ENCODE measurements around the gene S100A4.

The S100A4 gene

DNA sequence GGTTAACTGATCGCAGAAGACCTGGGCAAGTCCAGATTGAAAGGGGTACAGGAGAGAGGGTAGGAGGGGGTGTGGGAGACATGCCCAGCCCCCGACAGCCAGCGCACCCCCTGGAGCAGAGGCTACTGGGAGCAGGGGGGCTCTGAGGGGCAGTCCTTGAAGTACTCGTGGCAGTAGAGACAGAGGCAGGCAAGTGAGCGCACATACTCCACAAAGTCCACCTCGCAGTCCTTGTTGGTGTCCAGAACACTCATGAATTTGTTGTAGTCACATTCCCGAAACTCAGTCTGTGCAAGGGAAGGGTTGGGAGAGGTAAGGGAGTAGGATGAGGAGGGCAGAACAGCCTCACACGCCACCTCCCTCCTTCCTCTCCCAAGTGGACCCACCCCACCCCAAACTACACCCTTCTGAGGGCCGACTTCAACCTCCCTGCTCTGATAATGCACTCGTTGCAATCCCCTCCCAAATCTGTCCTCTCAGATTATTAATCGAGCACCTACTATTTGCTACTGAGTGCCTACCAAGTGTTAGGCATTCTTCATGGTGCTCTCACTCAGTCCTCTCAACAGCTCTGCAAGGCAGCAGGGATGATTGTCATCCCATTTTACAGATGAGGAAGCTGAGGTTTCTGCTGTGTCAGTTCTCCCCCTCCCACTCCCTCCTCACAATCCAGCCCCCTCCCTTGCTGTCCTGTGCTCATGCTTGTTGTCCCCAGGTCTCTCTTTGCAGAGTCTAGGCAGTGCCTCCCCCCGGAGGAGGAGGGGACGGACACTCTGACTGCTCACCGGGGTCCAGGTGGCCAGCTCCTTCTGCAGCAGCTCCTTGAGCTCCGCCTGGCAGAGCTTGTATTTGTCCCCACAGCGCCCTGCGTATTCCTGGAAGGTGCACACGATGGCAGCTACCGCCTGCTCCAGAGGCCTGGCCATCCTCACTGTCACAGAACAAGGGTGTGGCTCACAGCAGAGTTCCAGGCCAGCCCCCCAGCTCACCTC, 2.2 kb upstream of the S100A4 start:
- no peak for DNase-seq (ENCODE audit: low spot score)

DNA sequence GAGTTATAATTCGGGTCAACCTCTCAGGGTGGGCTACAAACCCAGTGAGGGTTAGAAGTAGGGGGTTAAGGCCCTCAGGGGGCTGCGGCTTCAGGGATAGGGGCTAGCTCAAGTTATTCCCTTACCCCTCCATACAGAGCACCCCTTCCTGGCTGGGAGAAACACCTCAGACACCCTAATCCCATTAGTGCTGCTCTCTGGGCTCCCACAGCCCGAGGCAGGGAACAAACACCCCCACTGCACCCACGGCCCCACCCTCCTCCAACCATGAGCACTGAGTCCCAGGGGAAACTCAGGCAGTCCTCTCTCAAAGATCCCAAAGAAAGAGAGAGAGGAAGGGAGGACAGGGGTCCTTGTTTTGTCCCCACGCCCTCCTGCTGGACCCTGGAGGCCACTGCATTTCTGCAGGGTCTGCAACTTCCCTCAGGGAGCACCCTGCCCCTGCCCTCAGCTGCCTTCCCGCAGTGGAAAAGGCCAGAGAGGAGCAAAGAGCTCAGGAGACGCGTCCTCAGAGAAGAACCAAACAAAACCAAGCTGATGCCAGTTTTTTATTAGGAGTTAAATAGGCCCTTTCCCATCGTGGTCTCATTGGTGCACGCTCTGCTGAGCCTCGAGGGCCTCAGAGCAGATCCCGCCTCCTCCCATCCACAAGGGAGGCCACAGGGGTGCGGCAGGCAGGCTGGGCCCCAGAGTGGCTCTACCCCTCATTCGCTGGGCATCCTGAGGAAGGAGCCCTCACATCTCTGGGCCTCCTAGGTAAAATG, 1.4 kb upstream of the S100A4 start:
- no peak for DNase-seq (ENCODE audit: low spot score)

DNA sequence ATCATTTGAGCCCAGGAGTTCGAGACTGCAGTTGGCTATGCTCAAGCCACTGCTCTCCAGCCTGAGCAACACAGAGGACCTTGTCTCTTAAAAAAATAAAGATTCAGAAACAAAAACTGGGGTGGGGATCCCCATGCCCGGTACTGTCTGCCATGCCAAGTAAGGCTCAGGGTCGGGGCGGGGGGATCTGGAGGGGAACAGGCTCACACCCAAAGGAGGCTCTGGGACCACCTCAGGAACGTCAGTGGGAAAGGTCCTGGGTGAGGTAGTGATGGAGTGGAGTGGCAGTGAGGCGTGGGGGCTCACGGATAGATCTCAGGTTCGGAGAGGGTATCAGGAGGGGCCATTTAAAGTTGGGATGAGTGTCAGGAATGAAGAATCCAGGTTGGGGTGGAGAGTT, 765 bp upstream of the S100A4 start:
- DNase-seq (ENCODE audit: low spot score) = no peak

DNA sequence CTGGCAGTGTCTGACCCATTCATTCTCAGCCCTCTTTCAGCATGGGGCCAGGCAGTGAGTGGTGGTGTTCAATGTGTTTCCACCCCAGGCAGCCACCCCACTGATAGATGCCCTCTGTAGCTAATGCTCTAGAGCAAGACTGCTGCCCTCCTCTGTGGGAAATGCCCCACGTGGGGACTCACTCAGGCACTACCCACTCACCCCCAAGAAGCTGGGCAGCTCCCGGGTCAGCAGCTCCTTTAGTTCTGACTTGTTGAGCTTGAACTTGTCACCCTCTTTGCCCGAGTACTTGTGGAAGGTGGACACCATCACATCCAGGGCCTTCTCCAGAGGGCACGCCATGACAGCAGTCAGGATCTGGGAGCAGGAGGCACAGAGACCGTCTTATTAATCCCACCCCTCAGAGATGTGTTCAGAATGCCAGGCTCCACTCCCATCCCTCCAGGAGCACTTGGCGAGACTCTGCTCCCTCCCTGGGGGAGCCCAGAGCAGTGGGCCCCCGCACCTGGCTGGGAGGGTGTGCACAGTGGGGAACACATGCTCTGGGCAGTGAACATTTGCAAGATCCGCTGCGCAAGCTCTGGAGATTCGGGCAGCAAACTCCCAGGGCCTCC, 1.0 kb downstream of the S100A4 start:
- no peak for DNase-seq (ENCODE audit: low spot score)

DNA sequence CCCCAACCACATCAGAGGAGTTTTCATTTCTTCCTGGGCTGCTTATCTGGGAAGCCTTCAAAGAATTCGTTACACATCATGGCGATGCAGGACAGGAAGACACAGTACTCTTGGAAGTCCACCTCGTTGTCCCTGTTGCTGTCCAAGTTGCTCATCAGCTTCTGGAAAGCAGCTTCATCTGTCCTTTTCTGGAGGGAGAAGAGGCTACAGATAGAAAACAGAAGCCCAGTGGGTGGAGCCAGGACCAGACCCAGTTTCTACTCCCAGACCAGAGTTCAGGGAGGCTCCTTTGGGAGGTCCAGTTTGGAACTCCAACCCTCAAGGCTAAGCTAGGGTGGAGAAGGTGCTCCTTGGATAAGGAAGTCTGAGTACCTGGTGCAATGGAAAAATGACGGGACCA, 1.9 kb downstream of the S100A4 start:
- no peak for DNase-seq (ENCODE audit: low spot score)

DNA sequence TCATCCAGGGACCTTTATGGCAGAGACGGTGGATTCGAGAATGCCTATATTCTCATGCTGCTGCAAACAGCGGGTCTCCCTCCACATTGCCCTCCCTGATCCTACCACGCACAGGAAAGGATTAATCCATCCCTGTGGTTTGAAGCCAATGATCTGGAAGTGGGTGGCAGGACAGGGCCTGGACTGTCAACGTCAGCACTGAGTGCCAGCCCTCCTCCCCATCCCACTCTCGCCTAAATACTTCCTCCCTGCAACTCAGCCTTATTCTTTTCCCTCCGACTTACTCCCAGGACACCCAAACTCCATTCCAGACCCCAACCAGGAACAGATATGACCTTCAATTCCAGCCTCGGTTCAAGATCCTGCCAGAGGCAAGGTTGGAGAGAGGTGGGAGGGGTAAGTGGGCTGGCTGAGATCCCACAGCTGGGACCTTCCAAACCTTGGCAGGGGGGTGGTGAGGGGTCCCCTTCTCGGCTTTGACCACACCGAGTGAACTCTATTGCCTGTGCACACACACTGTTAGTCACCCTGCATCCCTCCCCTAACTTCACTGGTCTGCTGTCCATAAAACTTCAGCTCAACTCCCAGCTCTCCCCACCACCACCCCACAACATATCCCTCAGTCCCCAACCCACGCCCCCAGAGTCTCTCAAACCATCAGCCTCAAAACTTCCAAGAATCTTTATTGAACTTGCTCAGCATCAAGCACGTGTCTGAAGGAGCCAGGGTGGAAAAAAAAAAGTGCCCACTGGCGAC, 2.5 kb downstream of the S100A4 start:
- DNase-seq (ENCODE audit: low spot score) = no peak

DNA sequence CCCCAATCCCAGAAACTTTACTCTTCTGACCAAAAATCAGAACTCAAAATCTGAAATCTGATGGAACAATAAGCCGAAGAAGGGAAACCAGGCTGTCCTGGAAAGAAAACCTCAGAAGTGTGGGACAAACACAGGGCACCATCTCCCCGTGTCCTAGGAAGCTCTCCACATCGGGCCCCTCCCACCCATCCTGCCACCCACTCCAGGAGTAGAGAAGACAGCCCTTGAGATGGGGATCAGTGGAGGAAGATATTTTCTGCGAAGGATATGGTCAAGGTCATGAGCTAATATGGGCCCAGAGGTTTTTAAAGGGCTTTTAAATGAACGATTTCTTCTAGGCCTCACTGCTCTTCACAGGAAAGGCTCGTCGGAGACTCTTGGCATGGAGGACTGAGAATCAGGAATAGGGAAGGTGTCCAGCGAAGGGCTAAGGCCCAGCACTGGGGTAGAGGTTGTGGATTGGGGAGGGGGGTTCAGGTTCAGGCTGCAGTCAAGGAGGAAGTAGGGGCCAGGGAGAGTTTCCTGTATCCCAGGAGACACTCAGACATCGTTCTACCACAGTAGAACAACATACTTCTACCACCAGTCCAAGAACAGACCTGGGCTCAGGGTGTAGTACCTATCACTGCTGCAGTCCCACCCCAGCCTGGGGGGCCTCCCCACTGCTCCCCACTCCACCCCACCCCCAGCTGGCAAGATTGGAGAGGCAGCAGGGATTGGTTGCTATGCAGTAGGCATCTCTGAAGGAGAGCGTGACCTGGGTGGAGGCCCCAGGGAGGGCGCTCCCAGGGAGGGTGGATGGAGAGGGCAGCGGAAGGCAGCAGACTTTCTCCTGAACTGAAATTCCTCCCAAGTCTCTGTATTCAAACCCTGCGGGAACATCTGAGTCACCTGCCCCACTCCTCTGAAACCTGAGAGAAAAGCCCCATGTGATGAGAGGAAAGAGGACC, 3.7 kb downstream of the S100A4 start:
- no peak for DNase-seq (ENCODE audit: low spot score)

DNA sequence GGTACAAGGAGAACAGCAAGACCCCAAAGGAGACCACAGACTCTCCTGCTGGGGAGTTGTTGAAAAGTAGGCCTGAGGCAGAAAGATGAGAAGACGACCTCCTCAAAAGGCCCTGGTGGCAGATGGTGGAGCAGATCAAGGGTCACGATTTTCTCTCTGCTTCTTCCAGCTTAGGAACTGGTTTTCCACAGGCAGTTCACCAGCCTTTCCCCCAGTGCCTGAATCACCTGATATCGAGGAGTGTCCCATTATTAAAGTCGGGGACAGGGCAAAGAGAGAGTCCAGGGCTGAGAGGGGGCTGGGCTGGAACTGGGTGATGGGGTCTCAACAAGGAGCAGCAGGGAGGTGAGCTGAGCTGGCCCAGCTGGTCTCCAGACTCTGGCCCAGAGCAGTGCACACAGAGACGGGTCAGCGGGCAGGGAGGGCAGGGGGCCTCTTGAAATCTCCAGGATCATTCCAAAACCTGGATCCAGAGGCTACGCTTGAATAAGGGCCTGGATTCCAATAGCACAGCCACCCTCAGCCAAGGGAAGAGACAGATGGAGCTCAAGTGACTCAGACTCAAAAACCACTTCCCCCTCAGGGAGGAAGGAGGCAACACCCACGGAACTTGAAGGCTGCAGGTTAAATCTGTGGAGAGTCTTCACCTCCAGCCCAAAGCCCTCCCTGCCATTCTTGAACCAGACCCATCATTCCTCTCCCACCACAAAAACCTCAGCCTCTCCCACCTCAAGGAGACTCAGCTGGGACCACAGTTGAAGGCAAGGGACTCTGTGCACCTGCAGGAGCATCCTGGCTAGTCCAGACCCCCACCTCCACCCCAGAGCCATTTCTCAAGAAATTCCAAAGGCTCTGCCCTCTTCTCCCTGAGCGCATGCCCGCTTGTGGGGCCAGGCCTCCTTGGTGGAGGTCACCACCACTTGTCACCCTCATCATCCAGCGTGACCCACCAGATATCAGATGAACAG, 4.9 kb downstream of the S100A4 start, which contains the start of gene S100A5:
TSS of gene S100A5 (minus strand) at position 541 of the 968 bp plus-strand sequence. CDS start 743 bp downstream, outside the sequence.
- peak; percentile 54 for DNase-seq (ENCODE audit: low spot score)

DNA sequence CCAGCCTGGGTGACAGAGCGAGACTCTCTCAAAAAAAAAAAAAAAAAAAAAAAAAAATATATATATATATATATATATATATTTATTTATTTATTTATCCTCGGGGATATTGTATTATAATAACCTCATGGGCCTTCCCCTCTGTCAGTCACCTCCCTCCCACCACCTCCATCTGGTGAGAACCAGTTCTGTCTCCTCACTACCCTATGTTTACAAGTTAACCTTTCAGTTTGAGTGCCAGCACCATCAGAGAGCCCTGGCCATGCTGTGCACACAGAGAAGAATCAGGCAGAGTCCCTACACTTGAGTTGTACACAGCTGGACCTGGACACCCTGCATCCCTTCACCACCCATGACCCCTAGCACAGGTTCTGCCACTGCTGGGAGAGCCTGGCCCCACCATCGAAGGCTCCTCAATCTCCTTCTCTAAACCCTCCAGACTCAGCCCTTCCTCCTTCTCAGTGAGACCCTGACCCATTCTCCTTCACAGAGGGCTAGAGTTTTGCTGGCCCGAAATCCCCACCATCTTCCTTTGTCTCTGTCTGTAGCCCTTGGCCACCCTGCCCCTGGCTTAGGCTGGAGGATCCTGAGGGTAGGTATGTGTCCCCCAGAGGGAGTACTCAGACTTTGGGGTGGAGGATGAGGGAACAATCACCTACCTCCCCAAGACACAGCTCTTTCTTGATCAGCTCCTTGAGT, 6.1 kb downstream of the S100A4 start:
- DNase-seq (ENCODE audit: low spot score) = no peak

DNA sequence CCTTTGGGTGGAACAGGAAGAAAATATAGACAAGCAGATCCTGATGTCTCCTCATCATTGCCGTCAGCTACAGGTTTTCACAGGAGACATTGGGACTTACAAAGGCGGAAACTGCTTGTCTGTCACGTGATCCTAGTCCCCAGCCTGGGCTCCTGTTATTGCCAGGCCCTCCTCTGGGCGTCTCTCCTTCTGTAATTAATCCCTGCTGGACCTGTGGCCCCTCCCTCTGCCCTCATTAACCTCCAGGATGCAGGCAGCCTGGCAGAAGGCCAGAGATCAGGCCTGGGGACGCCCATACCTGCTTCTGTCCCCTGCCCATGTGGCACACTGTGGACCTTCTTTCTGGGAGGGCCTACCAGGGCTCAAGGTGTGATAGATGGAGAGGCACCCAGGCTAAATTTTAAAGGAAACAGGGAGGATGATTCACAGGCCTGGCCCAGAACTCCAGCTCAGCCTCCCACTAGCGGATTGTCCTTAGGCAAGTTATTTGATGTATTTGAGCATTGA, 7.2 kb downstream of the S100A4 start:
- DNase-seq (ENCODE audit: low spot score) = no peak

DNA sequence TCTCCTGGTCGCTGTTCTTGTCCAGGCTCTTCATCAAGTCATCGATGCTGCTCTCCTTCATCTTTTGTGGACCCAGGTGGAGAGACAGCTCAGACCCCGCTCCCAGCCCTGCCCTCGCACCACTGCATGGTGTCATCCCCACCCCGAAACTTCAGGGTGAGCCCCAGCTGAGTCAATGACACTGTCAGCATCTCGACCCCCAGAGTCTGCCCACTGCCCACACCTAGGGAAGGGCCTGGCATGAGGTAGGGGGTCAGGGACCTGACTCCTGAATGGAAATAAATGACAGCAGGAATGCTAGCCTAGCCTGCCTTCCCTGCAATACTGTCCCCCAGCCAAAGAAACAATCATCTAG, 8.3 kb downstream of the S100A4 start:
- no peak for DNase-seq (ENCODE audit: low spot score)

DNA sequence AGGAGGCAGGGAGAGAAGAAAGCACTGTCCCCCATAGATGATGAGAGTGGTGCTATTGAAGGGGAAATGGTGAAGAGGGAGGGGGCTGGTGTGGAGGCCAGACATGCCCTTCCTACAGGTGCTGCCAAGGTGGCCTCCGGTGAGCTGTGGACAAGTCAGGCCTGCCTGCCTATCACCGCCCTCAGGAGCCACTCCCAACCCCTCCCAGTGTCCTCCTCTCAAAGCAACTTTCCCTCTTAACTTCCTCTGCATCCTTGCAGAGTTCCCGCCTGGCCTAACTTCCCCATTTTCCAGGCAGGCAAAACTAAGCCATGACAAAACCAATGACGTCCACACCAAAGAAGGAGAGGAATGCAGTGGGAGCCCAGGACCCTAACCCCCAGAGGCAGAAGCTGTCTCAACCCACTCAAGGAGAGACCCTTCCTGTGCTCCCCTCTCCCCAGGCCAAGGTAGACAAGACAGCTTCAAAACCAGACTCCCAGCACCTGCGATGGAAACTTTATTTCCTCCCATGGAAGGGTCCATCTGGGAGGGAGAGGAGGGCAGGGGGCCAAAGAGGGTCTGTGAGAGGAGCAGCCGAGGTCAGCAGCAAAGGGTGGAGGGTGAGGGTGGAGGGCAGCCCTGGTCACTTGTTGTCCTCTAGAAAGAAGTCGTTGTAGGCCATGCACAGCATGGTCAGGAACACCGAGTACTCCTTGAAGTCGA, 8.8 kb downstream of the S100A4 start:
- DNase-seq (ENCODE audit: low spot score) = no peak

DNA sequence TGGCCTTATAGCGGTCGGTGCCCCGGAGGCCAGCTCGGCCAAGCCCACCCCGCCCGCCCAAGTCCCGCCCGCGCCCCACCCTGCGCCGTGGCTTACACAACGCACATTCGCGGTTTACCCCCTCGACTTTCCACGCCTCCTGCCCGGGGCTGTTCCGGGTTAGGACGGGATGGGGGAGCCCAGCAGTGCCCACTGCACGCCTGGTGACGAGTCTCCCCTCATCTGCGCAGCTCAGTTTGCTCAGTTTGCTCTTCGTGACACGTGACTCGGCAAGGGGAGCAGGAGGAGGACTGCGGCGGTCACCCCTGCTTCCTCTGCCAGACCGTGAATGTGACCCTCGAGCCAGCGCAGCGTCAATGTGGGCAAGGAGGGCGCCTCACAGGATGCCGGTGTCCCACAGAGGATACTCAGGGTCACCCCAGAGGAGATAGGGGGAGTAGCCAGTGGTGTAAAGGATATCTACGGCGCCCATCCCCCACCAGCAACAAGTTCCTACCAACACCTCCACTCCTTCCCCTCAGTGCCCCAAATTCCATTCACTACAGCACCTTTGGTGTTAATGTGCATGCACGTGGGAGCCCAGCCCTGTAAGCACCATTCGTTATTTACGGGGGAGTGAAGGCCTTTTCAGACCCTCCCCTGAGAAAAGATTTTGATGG, 9.5 kb downstream of the S100A4 start:
- peak; percentile 89 for DNase-seq (ENCODE audit: low spot score)

DNA sequence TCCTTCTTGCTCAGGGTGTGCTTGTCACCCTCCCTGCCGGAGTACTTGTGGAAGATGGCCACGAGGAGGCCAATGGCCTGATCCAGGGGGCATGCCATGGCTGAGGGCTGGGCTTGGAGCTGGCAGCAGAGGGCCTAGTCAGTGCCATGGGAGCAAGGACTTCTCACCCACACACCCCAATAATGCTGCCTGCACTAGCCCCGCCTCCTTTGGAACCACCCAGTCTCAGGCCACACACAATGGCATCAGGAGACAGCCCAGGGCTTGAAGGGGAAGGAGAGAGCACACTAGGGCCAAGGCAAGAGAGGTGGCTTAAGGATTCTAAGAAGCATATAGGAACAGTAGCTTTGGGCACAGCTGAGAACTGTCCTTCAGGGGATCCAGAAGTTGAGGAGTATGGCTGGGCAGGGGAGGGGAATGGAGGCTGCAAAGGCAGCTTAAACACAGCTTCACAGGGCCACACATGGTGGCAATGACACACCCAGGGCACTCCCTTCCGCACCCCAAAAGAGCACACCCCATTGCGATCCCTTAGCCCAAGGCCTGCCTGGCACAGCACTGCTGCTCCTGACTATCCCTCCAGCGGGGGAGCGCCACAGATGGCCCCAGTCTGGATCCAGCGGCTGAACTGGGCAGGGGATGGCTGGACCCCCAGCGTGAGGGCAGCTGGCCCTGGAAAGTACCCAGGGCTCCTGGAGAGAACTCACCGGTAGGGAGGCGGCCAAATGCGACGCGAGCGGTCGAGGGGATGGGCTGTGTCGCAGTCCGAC, 10.2 kb downstream of the S100A4 start, which contains the start of gene S100A6:
TSS of gene S100A6 (minus strand) at position 750 of the 770 bp plus-strand sequence. CDS start at position 98, 652 bp downstream.
- DNase-seq (ENCODE audit: low spot score) = peak; percentile 43

DNA sequence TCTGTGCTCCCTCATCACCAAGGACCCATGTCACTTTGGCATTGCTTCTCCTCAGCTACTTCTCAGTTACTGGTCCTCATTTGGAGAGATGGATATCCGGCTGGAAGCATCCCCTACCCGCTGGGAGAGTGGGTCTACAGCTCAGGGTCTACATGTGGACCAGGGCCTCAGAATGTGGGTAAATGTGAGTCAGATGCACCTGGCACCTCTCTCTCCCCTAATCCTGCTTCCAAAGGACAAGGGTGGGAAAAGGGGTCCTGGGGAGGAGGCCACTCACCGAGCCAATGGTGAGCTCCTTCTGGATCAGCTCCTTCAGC, 10.7 kb downstream of the S100A4 start:
- DNase-seq (ENCODE audit: low spot score) = no peak

DNA sequence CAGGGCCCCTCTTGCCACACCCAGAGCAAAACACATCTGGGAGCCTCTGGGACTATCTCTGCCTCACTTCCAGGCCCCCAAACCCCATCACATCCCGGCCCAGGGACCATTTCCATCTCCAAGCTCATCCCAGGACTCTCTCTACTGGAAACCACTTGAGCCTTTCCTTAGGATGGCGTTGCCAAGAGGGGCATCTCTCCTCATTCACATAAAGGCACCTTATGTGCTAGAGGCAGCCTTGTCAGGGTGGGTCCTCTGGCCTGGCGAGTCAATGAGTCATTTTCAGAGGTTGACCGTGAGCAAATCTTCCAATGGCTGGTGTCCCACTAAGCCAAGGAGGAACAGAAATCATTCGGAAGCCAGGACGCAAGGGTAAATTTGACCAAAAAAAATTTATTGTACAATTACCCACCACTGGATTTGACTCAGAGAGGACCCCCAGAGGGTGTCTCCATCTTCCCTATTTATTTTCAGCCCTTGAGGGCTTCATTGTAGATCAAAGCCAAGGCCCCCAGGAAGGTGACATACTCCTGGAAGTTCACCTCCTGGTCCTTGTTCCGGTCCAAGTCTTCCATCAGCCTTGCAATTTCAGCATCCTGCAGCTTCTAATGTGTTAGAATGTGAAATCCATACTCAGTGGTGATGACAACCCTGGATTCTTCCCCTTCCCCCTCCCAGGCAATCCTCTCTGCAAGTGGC, 11.2 kb downstream of the S100A4 start:
- DNase-seq (ENCODE audit: low spot score) = no peak

Data from hepatic stellate cell (primary cell).